ENCODE results near the gene CFH.
"Not testable (repeated sequence)": the region's sequence is repeated elsewhere in the genome, so short reads cannot be mapped to it uniquely, and the experiment has no call there.

The CFH gene

GRCh38 chr1:196651637-196652215, at the start of gene CFH:
Gene CFH (plus strand): TSS chr1:196652043. CDS start chr1:196652118, 75 bp downstream.
- peak; percentile 66 to 70 for DNase-seq (ENCODE audit: low read depth in 2 of 2)

- DNase-seq (ENCODE audit: low read depth in 2 of 2): no peak
Observed at GRCh38 chr1:196603651-196604050, 48.2 kb upstream of the CFH start.

DNA sequence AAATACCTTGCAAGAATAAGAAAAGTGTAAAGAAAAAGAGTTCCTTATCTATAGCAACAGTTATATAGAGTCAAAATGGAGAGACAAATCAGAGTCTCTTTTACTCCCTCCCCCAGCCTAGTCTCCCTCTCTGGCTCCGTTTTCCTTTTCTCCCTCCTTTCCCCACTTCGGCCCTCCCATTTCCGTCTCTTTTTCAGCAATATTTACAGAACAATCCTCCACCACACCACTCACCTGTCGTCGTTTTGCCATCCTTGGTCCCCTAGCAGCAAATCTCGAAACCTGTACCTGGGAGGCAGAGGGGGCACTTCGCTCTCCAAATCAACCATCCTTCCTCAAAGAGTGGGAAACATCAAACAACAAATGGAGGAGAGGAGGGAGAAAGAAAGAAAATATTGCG, 43.9 kb upstream of the CFH start:
- DNase-seq (ENCODE audit: low read depth in 2 of 2): no peak

GRCh38 chr1:196608390-196609369, 43.2 kb upstream of the CFH start, which contains the start of gene KCNT2:
Gene KCNT2 (minus strand): TSS chr1:196608440. CDS start chr1:196608309, 131 bp downstream.
- peak; percentile 28 to 39 for DNase-seq (ENCODE audit: low read depth in 2 of 2)

GRCh38 chr1:196609370-196609737, 42.5 kb upstream of the CFH start:
- no peak for DNase-seq (ENCODE audit: low read depth in 2 of 2)

- DNase-seq (ENCODE audit: low read depth in 2 of 2): no peak
Observed at GRCh38 chr1:196611873-196612272, 40.0 kb upstream of the CFH start.

- no peak for DNase-seq (ENCODE audit: low read depth in 2 of 2)
Observed at GRCh38 chr1:196619721-196620120, 32.1 kb upstream of the CFH start.

GRCh38 chr1:196623079-196623478, 28.8 kb upstream of the CFH start:
- DNase-seq (ENCODE audit: low read depth in 2 of 2): no peak

DNA sequence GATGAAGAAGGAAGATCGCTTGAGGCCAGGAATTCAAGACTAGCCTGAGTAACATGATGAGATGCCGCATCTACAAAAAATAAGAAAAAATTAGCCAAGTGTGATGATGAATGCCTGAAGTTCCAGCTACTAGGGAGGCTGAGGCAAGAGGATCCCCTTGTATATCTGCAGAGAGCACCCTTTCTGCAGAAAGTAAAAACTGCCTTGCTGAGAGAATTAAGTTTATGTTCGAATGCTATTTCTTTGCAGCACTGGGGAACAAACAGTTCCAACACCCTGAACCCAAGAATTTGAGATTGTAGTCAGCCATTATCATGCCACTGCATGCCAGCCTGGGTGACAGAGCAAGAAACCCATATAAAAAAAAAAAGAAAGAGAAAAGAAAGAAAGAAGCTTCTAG, 23.0 kb upstream of the CFH start:
- DNase-seq (ENCODE audit: low read depth in 2 of 2): no peak

- no peak for DNase-seq (ENCODE audit: low read depth in 2 of 2)
Observed at GRCh38 chr1:196637606-196638005, 14.2 kb upstream of the CFH start.

GRCh38 chr1:196638466-196638865, 13.4 kb upstream of the CFH start:
- DNase-seq (ENCODE audit: low read depth in 2 of 2): no peak

- DNase-seq (ENCODE audit: low read depth in 2 of 2): not testable (repeated sequence)
Observed at GRCh38 chr1:196639291-196639690, 12.6 kb upstream of the CFH start.

DNA sequence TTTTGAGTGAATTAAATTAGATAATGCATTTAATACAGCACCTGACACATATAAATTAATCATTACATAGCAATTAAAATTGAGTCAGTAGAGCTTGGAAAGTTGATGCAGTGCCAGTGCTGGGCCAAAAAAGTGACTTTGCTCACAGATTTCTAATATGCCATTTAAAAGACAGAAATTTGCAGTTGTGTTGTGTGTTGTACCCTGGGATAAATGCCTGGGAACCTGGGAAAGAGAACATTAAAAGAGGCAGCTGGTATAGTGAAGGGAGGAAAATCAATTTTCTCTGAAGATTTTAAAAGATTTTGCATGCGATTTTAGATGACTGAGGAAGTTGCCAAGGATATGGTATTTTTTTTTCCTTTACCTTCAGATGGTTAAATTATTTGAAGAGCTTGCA, 10.9 kb upstream of the CFH start:
- no peak for DNase-seq (ENCODE audit: low read depth in 2 of 2)

- no peak for DNase-seq (ENCODE audit: low read depth in 2 of 2)
Observed at GRCh38 chr1:196649990-196650389, 1.9 kb upstream of the CFH start.

DNA sequence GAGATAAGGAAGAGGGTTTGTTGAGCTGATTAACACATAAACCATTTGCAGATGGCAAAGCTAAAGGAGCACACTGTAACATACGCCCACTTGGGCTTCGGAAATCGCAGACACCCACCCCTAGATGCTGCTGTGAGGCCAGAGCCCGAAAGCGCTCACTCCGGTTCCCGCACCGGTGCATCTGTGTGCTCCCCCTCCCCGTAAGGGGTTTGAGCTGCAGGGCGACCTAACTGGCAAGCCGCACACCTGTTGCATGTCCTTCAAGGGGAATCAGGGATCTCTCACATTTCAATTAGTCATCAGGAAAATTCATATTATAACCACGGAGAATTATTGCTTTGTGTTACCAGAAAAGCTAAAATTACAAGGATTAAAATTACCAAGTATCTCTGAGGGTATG, 1.4 kb upstream of the CFH start:
- DNase-seq (ENCODE audit: low read depth in 2 of 2): no peak

- no peak for DNase-seq (ENCODE audit: low read depth in 2 of 2)
Observed at GRCh38 chr1:196651079-196651478, 764 bp upstream of the CFH start.

- no peak for DNase-seq (ENCODE audit: low read depth in 2 of 2)
Observed at GRCh38 chr1:196654271-196654670, 2.4 kb downstream of the CFH start.

DNA sequence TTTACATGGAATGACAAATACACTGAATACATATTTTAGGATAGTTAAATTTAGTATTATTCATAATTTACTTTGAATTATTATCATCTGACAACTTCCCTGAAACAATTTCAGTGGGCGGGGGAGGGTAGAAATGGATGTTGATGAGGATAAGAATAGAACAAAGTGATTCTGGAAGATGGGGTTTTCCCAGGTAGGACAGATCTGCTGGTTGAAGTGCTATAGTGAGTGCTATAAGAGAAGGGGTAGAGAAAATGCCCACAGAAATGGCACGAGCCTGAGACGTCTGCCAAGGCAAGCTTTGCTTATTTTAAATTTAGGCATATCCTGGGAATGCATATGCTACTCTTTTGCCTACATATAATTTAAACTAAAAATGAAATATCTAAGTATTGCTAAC, 3.2 kb downstream of the CFH start:
- DNase-seq (ENCODE audit: low read depth in 2 of 2): no peak

DNA sequence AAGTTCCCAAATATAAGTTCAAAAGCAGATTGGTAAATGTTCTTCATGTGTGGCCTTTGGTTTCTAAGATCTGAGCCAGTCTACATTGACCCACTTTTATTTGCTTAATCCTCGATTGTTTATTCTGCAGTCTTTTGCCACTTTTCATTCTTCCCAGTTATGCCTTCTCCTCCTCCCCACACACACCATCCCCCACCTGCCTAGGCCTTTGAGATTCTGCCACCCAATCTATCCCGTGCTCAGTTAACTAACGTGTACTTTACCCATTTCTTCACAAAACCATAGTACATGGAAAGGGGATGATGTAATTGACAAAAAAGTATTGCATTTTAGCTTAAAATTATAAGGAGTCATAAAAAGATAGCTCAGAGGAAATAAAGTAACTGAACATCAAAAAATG, 3.7 kb downstream of the CFH start:
- no peak for DNase-seq (ENCODE audit: low read depth in 2 of 2)

GRCh38 chr1:196659471-196659870, 7.6 kb downstream of the CFH start:
- no peak for DNase-seq (ENCODE audit: low read depth in 2 of 2)

- no peak for DNase-seq (ENCODE audit: low read depth in 2 of 2)
Observed at GRCh38 chr1:196660272-196660671, 8.4 kb downstream of the CFH start.

GRCh38 chr1:196660852-196661251, 9.0 kb downstream of the CFH start:
- DNase-seq (ENCODE audit: low read depth in 2 of 2): no peak

GRCh38 chr1:196661345-196661744, 9.5 kb downstream of the CFH start:
- no peak for DNase-seq (ENCODE audit: low read depth in 2 of 2)
